IMR-90 (cell line): ENCODE results near the gene TCN1. TPM values are rescaled to one million over a fixed set of nuclear protein-coding genes. Genes with fewer than 3 reads are reported as not detected.

Experiments used
- ATAC-seq: fragments of 200-7000 bp; cut with Tn5 transposase; 2 replicates; pipeline ENCODE4 v1.9.1; 2020; ENCODE audit warnings: low read depth, mild to moderate bottlenecking, moderate library complexity
- BruUV-seq: library from RNA; stranded (reverse); fragments of 400-500 nt; replicated peaks from 2 replicates; lab custom pipeline; 2021; lab: Mats Ljungman, UMichigan
- CTCF ChIA-PET: fragments of 300-600 bp; formaldehyde crosslinking; extraction: SDS; loops from one replicate; lab custom pipeline; 2021; ENCODE audit warnings: antibody characterized with exemption; lab: Yijun Ruan, JAX
- POLR2A ChIA-PET: fragments of 300-600 bp; sonication (Branson Sonifier 250); formaldehyde crosslinking; loops from one replicate; lab custom pipeline; 2022; ENCODE audit warnings: antibody characterized with exemption; ENCODE audit not compliant: unreplicated experiment; lab: Charles Lee
- DNase-seq: peaks from one replicate; pipeline ENCODE4 v3.0.0; 2013
- H2AFZ ChIP-seq: replicated peaks from 2 replicates; pipeline ENCODE3; 2013; ENCODE audit warnings: low read length, mild to moderate bottlenecking; ENCODE audit not compliant: poor library complexity
- H2AK5ac ChIP-seq: 2 replicates; pipeline ENCODE4 v1.6.1; 2013; ENCODE audit warnings: low read depth, low read length, inconsistent platforms
- H2AK9ac ChIP-seq: replicated peaks from 2 replicates; pipeline ENCODE3; 2013; ENCODE audit warnings: mild to moderate bottlenecking, low read depth, low read length, moderate library complexity; ENCODE audit not compliant: poor library complexity
- H2BK120ac ChIP-seq: 2 replicates; pipeline ENCODE4 v1.6.1; 2013; ENCODE audit warnings: low read depth, low read length, inconsistent platforms
- H2BK15ac ChIP-seq: 3 replicates; pipeline ENCODE4 v1.6.1; 2013; ENCODE audit warnings: low read depth, low read length, inconsistent platforms
- H2BK20ac ChIP-seq: 2 replicates; pipeline ENCODE4 v1.6.1; 2013; ENCODE audit warnings: low read depth, mild to moderate bottlenecking, inconsistent platforms, low read length, moderate library complexity
- H2BK5ac ChIP-seq: 2 replicates; pipeline ENCODE4 v1.6.1; 2013; ENCODE audit warnings: mild to moderate bottlenecking, low read depth, low read length, inconsistent platforms; ENCODE audit not compliant: poor library complexity, severe bottlenecking
- H3K14ac ChIP-seq: replicated peaks from 2 replicates; pipeline ENCODE4 v1.6.1; 2013; ENCODE audit warnings: low read depth, low read length, inconsistent platforms
- H3K18ac ChIP-seq: 2 replicates; pipeline ENCODE4 v1.6.1; 2013; ENCODE audit warnings: low read depth, low read length, control low read depth
- H3K23ac ChIP-seq: 2 replicates; pipeline ENCODE4 v1.6.1; 2013; ENCODE audit warnings: low read depth, low read length, inconsistent platforms
- H3K27ac ChIP-seq: 2 replicates; pipeline ENCODE4 v1.5.1; 2013; ENCODE audit warnings: mild to moderate bottlenecking, control low read depth, low read length; ENCODE audit not compliant: insufficient read depth
- H3K27me3 ChIP-seq: 2 replicates; pipeline ENCODE4 v1.6.1; 2013; ENCODE audit warnings: low read length; ENCODE audit not compliant: control insufficient read depth, insufficient read depth
- H3K36me3 ChIP-seq: 2 replicates; pipeline ENCODE4 v1.6.1; 2013; ENCODE audit warnings: low read length, mixed read lengths; ENCODE audit not compliant: control insufficient read depth, insufficient read depth
- H3K4ac ChIP-seq: 2 replicates; pipeline ENCODE4 v1.6.1; 2013; ENCODE audit warnings: low read depth, low read length, inconsistent platforms
- H3K4me1 ChIP-seq: 2 replicates; pipeline ENCODE4 v1.6.1; 2013; ENCODE audit warnings: low read length, mixed read lengths; ENCODE audit not compliant: control insufficient read depth, insufficient read depth
- H3K4me2 ChIP-seq: 2 replicates; pipeline ENCODE4 v1.6.1; 2013; ENCODE audit warnings: low read depth, mild to moderate bottlenecking, control low read depth, low read length, moderate library complexity
- H3K4me3 ChIP-seq: 2 replicates; pipeline ENCODE4 v1.5.1; 2013; ENCODE audit warnings: low read depth, mild to moderate bottlenecking, control low read depth, low read length, moderate library complexity; ENCODE audit not compliant: insufficient read depth
- H3K56ac ChIP-seq: 2 replicates; pipeline ENCODE4 v1.6.1; 2013; ENCODE audit warnings: low read length, inconsistent platforms; ENCODE audit not compliant: insufficient read depth; ENCODE audit errors: extremely low read depth
- H3K79me1 ChIP-seq, 2 experiments: 2 replicates each; pipeline ENCODE4 v1.6.1; 2013; ENCODE audit warnings: low read length in 2 of 2, inconsistent platforms in 1 of 2, low read depth in 1 of 2
- H3K9ac ChIP-seq: 2 replicates; pipeline ENCODE4 v1.6.1; 2013; ENCODE audit warnings: low read depth, low read length, control low read depth
- H3K9me1 ChIP-seq: 2 replicates; pipeline ENCODE4 v1.6.1; 2013; ENCODE audit warnings: low read length, inconsistent platforms; ENCODE audit not compliant: insufficient read depth
- H3K9me3 ChIP-seq: 2 replicates; pipeline ENCODE4 v1.6.1; 2013; ENCODE audit warnings: low read length; ENCODE audit not compliant: control insufficient read depth, insufficient read depth
- H4K20me1 ChIP-seq: 2 replicates; pipeline ENCODE4 v1.6.1; 2013; ENCODE audit warnings: low read length, inconsistent platforms; ENCODE audit not compliant: insufficient read depth
- H4K5ac ChIP-seq: 2 replicates; pipeline ENCODE4 v1.6.1; 2013; ENCODE audit warnings: mild to moderate bottlenecking, low read depth, low read length, control low read depth
- H4K8ac ChIP-seq, 2 experiments: 2 replicates each; pipeline ENCODE4 v1.6.1; 2013; ENCODE audit warnings: low read depth in 2 of 2, low read length in 2 of 2, control low read depth in 1 of 2, inconsistent platforms in 1 of 2
- H4K91ac ChIP-seq: 2 replicates; pipeline ENCODE4 v1.6.1; 2013; ENCODE audit warnings: low read depth, low read length, inconsistent platforms; ENCODE audit not compliant: insufficient read depth
- BHLHE40 ChIP-seq: fragments of 150-350 bp; IDR thresholded peaks from 2 replicates; pipeline ENCODE4 v1.6.1; 2016; ENCODE audit warnings: mild to moderate bottlenecking, low read depth, low read length
- CEBPB ChIP-seq: IDR thresholded peaks from 2 replicates; pipeline ENCODE4 v1.6.1; 2012; ENCODE audit warnings: low read depth, low read length, improper control_type of control experiment
- CHD1 ChIP-seq: IDR thresholded peaks from 2 replicates; pipeline ENCODE4 v1.6.1; 2012; ENCODE audit warnings: low read depth, low read length, improper control_type of control experiment
- FOS ChIP-seq: fragments of 150-350 bp; IDR thresholded peaks from 2 replicates; pipeline ENCODE4 v1.6.1; 2016; ENCODE audit warnings: low read depth, low read length
- MAFK ChIP-seq: IDR thresholded peaks from 2 replicates; pipeline ENCODE4 v1.6.1; 2012; ENCODE audit warnings: low read depth, low read length, improper control_type of control experiment
- MAZ ChIP-seq: IDR thresholded peaks from 2 replicates; pipeline ENCODE4 v1.6.1; 2012; ENCODE audit warnings: low read depth, mild to moderate bottlenecking, low read length, improper control_type of control experiment, moderate library complexity, borderline replicate concordance
- MXI1 ChIP-seq: IDR thresholded peaks from 2 replicates; pipeline ENCODE4 v1.6.1; 2012; ENCODE audit warnings: low read depth, mild to moderate bottlenecking, low read length, moderate library complexity, borderline replicate concordance
- NFE2L2 ChIP-seq: fragments of 150-350 bp; IDR thresholded peaks from 2 replicates; pipeline ENCODE4 v1.6.1; 2016; ENCODE audit warnings: low read depth, mild to moderate bottlenecking, low read length
- POLR2A ChIP-seq: IDR thresholded peaks from 2 replicates; pipeline ENCODE4 v1.6.1; 2012; ENCODE audit warnings: mild to moderate bottlenecking, low read depth, low read length
- RAD21 ChIP-seq: IDR thresholded peaks from 2 replicates; pipeline ENCODE4 v1.6.1; 2012; ENCODE audit warnings: low read length, improper control_type of control experiment
- RCOR1 ChIP-seq: IDR thresholded peaks from 2 replicates; pipeline ENCODE4 v1.6.1; 2012; ENCODE audit warnings: mild to moderate bottlenecking, low read length, improper control_type of control experiment; ENCODE audit not compliant: insufficient replicate concordance
- RFX5 ChIP-seq: IDR thresholded peaks from 2 replicates; pipeline ENCODE4 v1.8.0; 2012; ENCODE audit warnings: low read depth, mild to moderate bottlenecking, low read length, moderate library complexity
- SMC3 ChIP-seq: fragments of 150-350 bp; IDR thresholded peaks from 2 replicates; pipeline ENCODE4 v1.6.1; 2016; ENCODE audit warnings: low read depth, mild to moderate bottlenecking, antibody characterized with exemption, low read length, moderate library complexity
- WGBS, 2 experiments: methylation state at CpG; one replicate each; pipeline versions ENCODE4 v1.1.5 to v1.1.7; 2013; ENCODE audit warnings: missing lambda C conversion rate in 2 of 2; ENCODE audit not compliant: insufficient read length in 1 of 2; ENCODE audit errors: extremely low coverage in 2 of 2; 5-methylcytosine and 5-hydroxymethylcytosine counted together
- dilution Hi-C: fragments of 300-500 bp; cut with HindIII; formaldehyde crosslinking; loops from one replicate; pipeline ENCODE4 v1.14.3; 2018; ENCODE audit warnings: low sequenced_read_pairs; ENCODE audit not compliant: unreplicated experiment
- in situ Hi-C: fragments of 300-500 bp; cut with MboI; formaldehyde crosslinking; loops from 3 replicates; pipeline ENCODE4 v1.14.3; 2019; ENCODE audit warnings: low sequenced_read_pairs, inconsistent platforms, mixed read lengths
- intact Hi-C: fragments of 100-400 bp; cut with micrococcal nuclease; formaldehyde crosslinking; loops from 2 replicates; pipeline ENCODE4 v1.10.0; 2022
- polyA plus RNA-seq, 3 experiments: library from polyadenylated mRNA; depleted of rRNA; stranded (reverse); fragments of >200 nt; gene quantifications; 2 replicates each; pipeline ENCODE4 v1.2.3, GENCODE V29; 2012; ENCODE audit warnings: low replicate concordance in 1 of 3
- total RNA-seq: library from RNA; depleted of rRNA; stranded (reverse); fragments of >200 nt; gene quantifications from 2 replicates; pipeline ENCODE4 v1.2.3, GENCODE V29; 2012
- TF ChIP-seq, protein P1 (sequence below): fragments of 150-350 bp; IDR thresholded peaks from 2 replicates; pipeline ENCODE4 v1.6.1; 2016; ENCODE audit warnings: low read depth, mild to moderate bottlenecking, low read length, moderate library complexity, borderline replicate concordance
- TF ChIP-seq, protein P2 (sequence below): fragments of 150-350 bp; IDR thresholded peaks from 2 replicates; pipeline ENCODE4 v1.6.1; 2017; ENCODE audit warnings: mild to moderate bottlenecking, antibody characterized with exemption, low read length, low read depth
- TF ChIP-seq, protein P3 (sequence below): conservative IDR thresholded peaks from 2 replicates; pipeline ENCODE4 v1.5.1; 2012; ENCODE audit warnings: mild to moderate bottlenecking, low read depth, low read length, improper control_type of control experiment

TCN1 gene
- total and polyA plus RNA-seq, 2 of the 4 experiments (the other 2 are of a cell fraction) = not detected

DNA sequence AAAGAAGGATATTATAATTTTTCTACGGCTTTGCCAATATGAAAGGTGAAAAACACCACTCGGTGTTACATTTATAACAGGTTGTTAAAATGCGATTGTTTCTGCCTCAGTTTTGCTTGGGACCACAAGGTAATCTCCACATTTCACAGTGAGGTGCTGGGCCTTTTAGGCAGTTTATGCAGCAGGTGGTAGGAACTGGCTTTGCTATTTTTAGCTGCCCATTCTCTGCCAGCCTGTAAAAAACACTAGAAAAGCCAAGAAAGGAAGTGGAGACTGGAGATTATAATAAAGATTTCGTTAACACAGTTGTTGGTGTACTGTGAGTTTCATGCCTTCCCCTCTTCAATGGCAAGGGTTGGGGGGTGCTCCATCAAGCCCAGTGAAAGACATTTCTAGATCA lies 47.7 kb downstream of the TCN1 start:
- no peak overlapping the region for H2AK5ac ChIP-seq
- DNase-seq = no peak
- no peak overlapping the region for H4K5ac ChIP-seq
- no peaks in the 10 kb centered on the region for H3K79me1 ChIP-seq
- H2BK5ac ChIP-seq = no peak overlapping the region
- no peak overlapping the region for H4K91ac ChIP-seq
- TF ChIP-seq, protein P1, sequence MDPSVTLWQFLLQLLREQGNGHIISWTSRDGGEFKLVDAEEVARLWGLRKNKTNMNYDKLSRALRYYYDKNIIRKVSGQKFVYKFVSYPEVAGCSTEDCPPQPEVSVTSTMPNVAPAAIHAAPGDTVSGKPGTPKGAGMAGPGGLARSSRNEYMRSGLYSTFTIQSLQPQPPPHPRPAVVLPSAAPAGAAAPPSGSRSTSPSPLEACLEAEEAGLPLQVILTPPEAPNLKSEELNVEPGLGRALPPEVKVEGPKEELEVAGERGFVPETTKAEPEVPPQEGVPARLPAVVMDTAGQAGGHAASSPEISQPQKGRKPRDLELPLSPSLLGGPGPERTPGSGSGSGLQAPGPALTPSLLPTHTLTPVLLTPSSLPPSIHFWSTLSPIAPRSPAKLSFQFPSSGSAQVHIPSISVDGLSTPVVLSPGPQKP = no peak
- TF ChIP-seq BHLHE40 (no peak), MAFK (no peak), NFE2L2 (no peak), RFX5 (no peak), SMC3 (no peak), CHD1 (no peak), RAD21 (no peak), POLR2A (no peak), MXI1 (no peak), RCOR1 (no peak), CEBPB (no peak), FOS (no peak), MAZ (no peak)
- TF ChIP-seq, protein P2, sequence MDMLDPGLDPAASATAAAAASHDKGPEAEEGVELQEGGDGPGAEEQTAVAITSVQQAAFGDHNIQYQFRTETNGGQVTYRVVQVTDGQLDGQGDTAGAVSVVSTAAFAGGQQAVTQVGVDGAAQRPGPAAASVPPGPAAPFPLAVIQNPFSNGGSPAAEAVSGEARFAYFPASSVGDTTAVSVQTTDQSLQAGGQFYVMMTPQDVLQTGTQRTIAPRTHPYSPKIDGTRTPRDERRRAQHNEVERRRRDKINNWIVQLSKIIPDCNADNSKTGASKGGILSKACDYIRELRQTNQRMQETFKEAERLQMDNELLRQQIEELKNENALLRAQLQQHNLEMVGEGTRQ = no peak
- TF ChIP-seq, protein P3, sequence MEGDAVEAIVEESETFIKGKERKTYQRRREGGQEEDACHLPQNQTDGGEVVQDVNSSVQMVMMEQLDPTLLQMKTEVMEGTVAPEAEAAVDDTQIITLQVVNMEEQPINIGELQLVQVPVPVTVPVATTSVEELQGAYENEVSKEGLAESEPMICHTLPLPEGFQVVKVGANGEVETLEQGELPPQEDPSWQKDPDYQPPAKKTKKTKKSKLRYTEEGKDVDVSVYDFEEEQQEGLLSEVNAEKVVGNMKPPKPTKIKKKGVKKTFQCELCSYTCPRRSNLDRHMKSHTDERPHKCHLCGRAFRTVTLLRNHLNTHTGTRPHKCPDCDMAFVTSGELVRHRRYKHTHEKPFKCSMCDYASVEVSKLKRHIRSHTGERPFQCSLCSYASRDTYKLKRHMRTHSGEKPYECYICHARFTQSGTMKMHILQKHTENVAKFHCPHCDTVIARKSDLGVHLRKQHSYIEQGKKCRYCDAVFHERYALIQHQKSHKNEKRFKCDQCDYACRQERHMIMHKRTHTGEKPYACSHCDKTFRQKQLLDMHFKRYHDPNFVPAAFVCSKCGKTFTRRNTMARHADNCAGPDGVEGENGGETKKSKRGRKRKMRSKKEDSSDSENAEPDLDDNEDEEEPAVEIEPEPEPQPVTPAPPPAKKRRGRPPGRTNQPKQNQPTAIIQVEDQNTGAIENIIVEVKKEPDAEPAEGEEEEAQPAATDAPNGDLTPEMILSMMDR = no peak
- no peak overlapping the region for H3K4me2 ChIP-seq
- no peaks in the 10 kb centered on the region for H3K4me1 ChIP-seq
- H3K27me3 ChIP-seq = peaks cover 6% of the 10 kb centered on the region
- intact Hi-C loops (no loop called here), in situ Hi-C loops (no loop called here), dilution Hi-C loops (no loop called here)
- no peak overlapping the region for H2AK9ac ChIP-seq
- ChIA-PET POLR2A (no interaction called here), CTCF (no interaction called here)
- no peaks in the 10 kb centered on the region for H3K9me3 ChIP-seq
- no TSS peak for BruUV-seq
- H3K36me3 ChIP-seq = no peaks in the 10 kb centered on the region
- no peaks in the 10 kb centered on the region for H3K9me1 ChIP-seq
- H3K27ac ChIP-seq = no peak overlapping the region
- no CpG with 5 or more reads among the region's 4 CpGs for WGBS, 2 experiments
- H2BK120ac ChIP-seq = no peak overlapping the region
- H3K56ac ChIP-seq = no peak overlapping the region
- H2BK15ac ChIP-seq = no peak overlapping the region
- H3K18ac ChIP-seq = no peak overlapping the region
- H4K8ac ChIP-seq = no peak overlapping the region
- H2AFZ ChIP-seq = no peak overlapping the region
- no peak overlapping the region for H3K9ac ChIP-seq
- no peak overlapping the region for H3K23ac ChIP-seq
- no peak overlapping the region for H3K14ac ChIP-seq
- no peaks in the 10 kb centered on the region for H4K20me1 ChIP-seq
- ATAC-seq = no peak
- H2BK20ac ChIP-seq = no peak overlapping the region
- no peak overlapping the region for H3K4me3 ChIP-seq
- H3K4ac ChIP-seq = no peak overlapping the region
